ENCODE results near the gene SLC52A1.
"Not testable (repeated sequence)": the region's sequence is repeated elsewhere in the genome, so short reads cannot be mapped to it uniquely, and the experiment has no call there.

SLC52A1 gene

GRCh38 chr17:5035315-5035714 is at the start of gene SLC52A1:
TSS of gene SLC52A1 (minus strand) at chr17:5035426. CDS start at chr17:5034606, 820 bp downstream.
- no peak for DNase-seq

DNA sequence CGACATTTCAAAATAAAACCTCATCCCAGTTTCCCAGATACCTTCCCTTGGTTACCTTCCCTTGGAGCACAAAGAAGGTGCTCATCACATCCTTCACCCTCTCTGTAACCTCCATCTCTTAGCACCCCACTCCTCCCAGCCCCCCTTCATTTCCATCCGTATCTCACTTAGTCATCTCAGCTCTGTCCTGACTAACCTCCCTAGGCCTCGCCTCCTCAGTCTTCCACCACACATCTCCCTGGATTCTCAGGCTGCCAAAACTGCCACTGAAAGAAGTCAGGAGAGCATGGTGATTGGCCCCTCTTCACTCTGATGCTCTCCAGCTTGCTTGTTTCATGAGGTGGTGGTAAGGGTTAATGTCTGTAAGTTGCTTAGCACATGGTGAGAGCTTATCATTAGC is 45.4 kb upstream of the SLC52A1 start:
- DNase-seq, result no peak

- peak; percentile 94 for DNase-seq
Measured at GRCh38 chr17:5078106-5079028, 43.1 kb upstream of the SLC52A1 start, which contains the start of gene ZFP3. TSS of gene ZFP3 (plus strand) at chr17:5078467. CDS start at chr17:5091505, 13,038 bp downstream.

DNA sequence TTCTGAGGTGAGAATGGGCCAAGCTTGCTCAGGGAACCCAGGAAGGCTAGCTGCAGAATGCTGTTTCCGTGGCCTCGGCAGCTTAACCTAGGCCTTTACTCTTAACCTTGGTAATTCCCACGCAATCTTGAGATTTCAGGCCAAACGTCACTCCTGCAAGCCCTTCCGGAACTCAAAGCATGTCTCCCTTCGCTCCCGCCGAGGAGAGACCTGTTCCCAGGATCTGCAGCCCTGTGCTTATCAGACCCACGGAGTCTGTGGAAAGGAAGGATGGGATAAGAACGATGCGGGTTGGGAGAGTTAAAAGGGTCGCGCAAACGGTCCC is 42.5 kb upstream of the SLC52A1 start:
- DNase-seq, result no peak

- DNase-seq, result not testable (repeated sequence)
Measured at GRCh38 chr17:5077275-5077674, 42.0 kb upstream of the SLC52A1 start.

GRCh38 chr17:5075472-5075871 is 40.2 kb upstream of the SLC52A1 start:
- DNase-seq, result not testable (repeated sequence)

- DNase-seq, result no peak
Measured at GRCh38 chr17:5069724-5070123, 34.5 kb upstream of the SLC52A1 start.

DNA sequence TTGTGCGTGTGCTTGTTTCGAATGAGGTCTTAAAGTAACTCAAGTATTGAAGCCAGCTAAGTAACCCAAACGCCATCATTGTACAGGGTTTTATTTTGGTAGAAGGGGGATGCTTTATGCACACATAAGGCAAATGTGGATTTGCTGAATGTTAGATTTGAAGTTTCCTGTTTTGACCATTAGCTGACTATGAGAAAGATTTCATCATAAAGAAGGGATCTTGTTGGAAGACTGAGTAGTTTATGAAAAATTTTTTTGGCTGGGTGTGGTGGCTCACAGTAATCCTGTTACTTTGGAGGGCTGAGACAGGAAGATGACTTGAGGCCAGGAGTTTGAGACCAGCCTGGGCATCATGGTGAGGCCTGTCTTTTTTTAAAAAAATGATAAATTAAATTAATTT is 33.0 kb upstream of the SLC52A1 start:
- DNase-seq, result no peak

GRCh38 chr17:5065227-5065744 is 30.1 kb upstream of the SLC52A1 start:
- DNase-seq, result no peak

DNA sequence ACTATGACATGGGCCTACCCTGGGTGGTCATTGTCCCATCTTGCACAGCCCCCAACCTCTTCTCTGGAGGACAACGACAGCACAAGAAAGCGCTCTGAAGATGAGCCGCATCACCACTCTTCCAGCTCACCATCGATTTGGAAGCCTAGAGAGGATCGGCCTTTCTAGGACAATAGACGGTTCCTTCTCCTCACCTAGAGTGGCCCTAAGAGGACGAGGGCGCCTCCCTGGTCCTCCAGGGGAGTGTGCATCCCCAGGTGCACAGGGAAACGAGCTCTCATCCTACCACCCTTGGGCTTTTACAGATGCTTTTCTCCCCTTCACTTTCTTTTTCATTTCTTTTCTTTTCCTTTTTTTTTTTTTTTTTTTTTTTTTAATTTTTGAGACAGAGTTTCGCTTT is 20.3 kb upstream of the SLC52A1 start:
- no peak for DNase-seq

GRCh38 chr17:5050278-5050677 is 15.1 kb upstream of the SLC52A1 start:
- DNase-seq, result peak; percentile 62

GRCh38 chr17:5049314-5049841 is 14.2 kb upstream of the SLC52A1 start:
- DNase-seq, result no peak

DNA sequence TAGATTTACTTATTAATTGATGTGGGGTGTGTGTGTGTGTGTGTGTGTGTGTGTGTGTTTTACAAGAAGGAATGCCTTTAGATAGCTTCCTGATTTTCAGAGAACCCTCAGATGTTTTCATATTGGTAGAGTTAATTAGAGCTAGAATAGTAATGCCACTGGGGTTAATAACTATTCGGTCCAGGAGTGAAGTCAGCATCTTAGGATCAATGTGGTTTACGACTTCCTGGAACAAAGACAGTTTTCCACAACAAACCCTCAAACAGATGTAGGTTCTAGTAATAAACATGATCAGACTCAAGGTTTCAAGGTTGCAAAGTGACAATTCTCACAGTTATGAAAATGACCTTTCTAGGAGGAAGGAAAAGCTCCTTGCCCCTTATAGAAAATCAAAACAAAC is 12.2 kb upstream of the SLC52A1 start:
- DNase-seq, result no peak

- no peak for DNase-seq
Measured at GRCh38 chr17:5045496-5045895, 10.3 kb upstream of the SLC52A1 start.

- DNase-seq, result no peak
Measured at GRCh38 chr17:5044630-5045029, 9.4 kb upstream of the SLC52A1 start.

DNA sequence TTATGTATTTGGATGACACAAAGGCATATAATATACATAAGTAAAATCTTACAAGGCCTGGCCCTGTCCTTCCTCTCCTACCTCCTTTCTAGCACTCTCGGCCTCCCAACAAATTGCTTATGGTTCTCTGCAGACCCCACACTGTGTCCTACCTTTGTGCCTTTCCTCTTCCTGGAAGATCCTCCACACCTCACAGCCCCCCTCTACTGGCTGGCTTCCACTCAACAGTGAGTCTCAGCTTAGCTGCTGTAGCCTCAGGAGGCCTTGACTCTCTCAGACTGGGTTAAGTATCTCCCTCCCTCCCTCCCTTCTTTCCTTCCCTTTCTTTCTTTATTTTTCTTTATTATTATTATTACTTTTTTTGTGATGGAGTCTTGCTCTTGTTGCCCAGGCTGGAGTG is 8.3 kb upstream of the SLC52A1 start:
- DNase-seq, result no peak

GRCh38 chr17:5042157-5043022 is 7.2 kb upstream of the SLC52A1 start:
- no peak for DNase-seq

- no peak for DNase-seq
Measured at GRCh38 chr17:5034651-5035050, 575 bp downstream of the SLC52A1 start.

GRCh38 chr17:5034063-5034462 is 1.2 kb downstream of the SLC52A1 start:
- no peak for DNase-seq

GRCh38 chr17:5033352-5034015 is 1.7 kb downstream of the SLC52A1 start:
- DNase-seq, result no peak

- DNase-seq, result no peak
Measured at GRCh38 chr17:5032865-5033264, 2.4 kb downstream of the SLC52A1 start.

GRCh38 chr17:5031365-5032082 is 3.7 kb downstream of the SLC52A1 start:
- DNase-seq, result peak; percentile 95
